ENCODE data around the gene HNRNPC. TPM values are rescaled to one million over a fixed set of nuclear protein-coding genes. Genes with fewer than 3 reads are reported as not detected.

HNRNPC gene
- total RNA-seq, 1 experiment from 2014 or later = 1,062 TPM

DNA sequence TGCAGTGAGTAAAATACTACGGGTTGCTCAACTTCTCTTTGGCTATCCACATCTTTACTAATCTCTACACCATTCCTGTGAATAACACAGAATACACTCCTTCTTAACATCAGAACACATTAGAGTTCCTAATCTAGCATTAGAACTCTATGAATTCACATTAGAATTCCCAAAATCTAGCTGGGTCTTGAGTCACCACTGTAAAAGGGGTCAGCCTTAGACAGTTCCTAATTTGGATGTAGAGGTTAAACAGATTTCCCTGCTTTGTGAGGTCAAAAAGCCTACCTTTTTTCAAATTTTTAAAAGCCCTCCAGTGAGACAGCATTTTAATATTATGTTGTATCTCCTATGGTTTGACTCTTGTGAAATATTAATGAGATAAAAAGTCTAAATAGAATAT, 7.4 kb downstream of the HNRNPC start:
- H3K79me2 ChIP-seq (ENCODE audit: insufficient read depth, low read length) = peaks cover 88% of the 10 kb centered on the region
- no peaks in the 10 kb centered on the region for H4K20me1 ChIP-seq (ENCODE audit: control insufficient read depth, insufficient read depth, insufficient read length)
- no peak overlapping the region for H3K14ac ChIP-seq (ENCODE audit: insufficient read depth, low read length)
- H2BK15ac ChIP-seq (ENCODE audit: low read depth, low read length) = no peak overlapping the region
- H3K9me3 Mint-ChIP-seq = no peaks in the 10 kb centered on the region; a peak in 1 of 5 replicates
- TF ChIP-seq, protein P1, sequence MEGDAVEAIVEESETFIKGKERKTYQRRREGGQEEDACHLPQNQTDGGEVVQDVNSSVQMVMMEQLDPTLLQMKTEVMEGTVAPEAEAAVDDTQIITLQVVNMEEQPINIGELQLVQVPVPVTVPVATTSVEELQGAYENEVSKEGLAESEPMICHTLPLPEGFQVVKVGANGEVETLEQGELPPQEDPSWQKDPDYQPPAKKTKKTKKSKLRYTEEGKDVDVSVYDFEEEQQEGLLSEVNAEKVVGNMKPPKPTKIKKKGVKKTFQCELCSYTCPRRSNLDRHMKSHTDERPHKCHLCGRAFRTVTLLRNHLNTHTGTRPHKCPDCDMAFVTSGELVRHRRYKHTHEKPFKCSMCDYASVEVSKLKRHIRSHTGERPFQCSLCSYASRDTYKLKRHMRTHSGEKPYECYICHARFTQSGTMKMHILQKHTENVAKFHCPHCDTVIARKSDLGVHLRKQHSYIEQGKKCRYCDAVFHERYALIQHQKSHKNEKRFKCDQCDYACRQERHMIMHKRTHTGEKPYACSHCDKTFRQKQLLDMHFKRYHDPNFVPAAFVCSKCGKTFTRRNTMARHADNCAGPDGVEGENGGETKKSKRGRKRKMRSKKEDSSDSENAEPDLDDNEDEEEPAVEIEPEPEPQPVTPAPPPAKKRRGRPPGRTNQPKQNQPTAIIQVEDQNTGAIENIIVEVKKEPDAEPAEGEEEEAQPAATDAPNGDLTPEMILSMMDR (conservative IDR thresholded peaks at IDR 0.05) = no peak
- no peak overlapping the region for H2AFZ ChIP-seq (ENCODE audit: low read length)
- no peak overlapping the region for H2BK12ac ChIP-seq (ENCODE audit: insufficient read length, low read depth, low read length)
- H3K4ac ChIP-seq (ENCODE audit: low read depth, low read length) = no peak overlapping the region
- H4K91ac ChIP-seq (ENCODE audit: insufficient read length, low read depth, low read length) = no peak overlapping the region
- H2BK20ac ChIP-seq (ENCODE audit: low read depth, low read length, poor library complexity, severe bottlenecking) = no peak overlapping the region
- no peak overlapping the region for H2AK5ac ChIP-seq (ENCODE audit: insufficient read length, low read length)
- no peak overlapping the region for H3K56ac ChIP-seq (ENCODE audit: insufficient read length, low read depth, low read length)
- no peak overlapping the region for H2BK120ac ChIP-seq (ENCODE audit: low read depth, low read length, poor library complexity, severe bottlenecking)
- H3K27me3 ChIP-seq (ENCODE audit: insufficient read depth, low read length) = no peaks in the 10 kb centered on the region
- peaks cover 2% of the 10 kb centered on the region; the same call in 1 of the 2 replicates for H3K4me1 ChIP-seq (ENCODE audit: insufficient read depth, low read length)
- peak overlapping the region in 1 of 2 experiments; percentile 8; a peak in 1 of 5 replicates for H3K4me3 Mint-ChIP-seq
- H3K23ac ChIP-seq (ENCODE audit: insufficient read length, low read depth, low read length) = no peak overlapping the region
- peaks cover 3% of the 10 kb centered on the region for H3K79me1 ChIP-seq (ENCODE audit: insufficient read depth, low read depth, low read length, poor library complexity, severe bottlenecking)
- no peaks in the 10 kb centered on the region; the same call in 1 of the 2 replicates for H3K27me3 Mint-ChIP-seq (ENCODE audit: low read depth)
- peaks cover 76 to 96% (median 85%) of the 10 kb centered on the region in 3 experiments for H3K36me3 Mint-ChIP-seq (ENCODE audit: insufficient read depth in 1 of 3, low read depth in 3 of 3)
- H2BK5ac ChIP-seq (ENCODE audit: insufficient read length, low read length) = no peak overlapping the region
- peak overlapping the region; percentile 16 for H3K4me2 ChIP-seq (ENCODE audit: insufficient read depth, insufficient read length, low read length)
- no peak overlapping the region for H4K8ac ChIP-seq (replicated peaks; ENCODE audit: insufficient read length, low read depth, low read length)
- peaks cover 3% of the 10 kb centered on the region for H3K23me2 ChIP-seq (ENCODE audit: insufficient read length, low read depth, low read length, poor library complexity, severe bottlenecking)
- peak overlapping the region in 1 of 3 experiments; percentile 82; a peak in 2 of 7 replicates for H3K27ac Mint-ChIP-seq
- no peak overlapping the region for H4K5ac ChIP-seq (ENCODE audit: insufficient read length, low read depth, low read length)
- H3K18ac ChIP-seq (ENCODE audit: insufficient read length, low read depth, low read length) = no peak overlapping the region
- no peak overlapping the region for H3K27ac ChIP-seq (ENCODE audit: insufficient read length, low read depth, low read length)
- no peak overlapping the region for H3K9ac ChIP-seq (ENCODE audit: extremely low read depth, insufficient read length, low read length)
- DNase-seq = no peak
- WGBS (ENCODE audit: extremely low coverage, insufficient read length, low lambda C conversion rate) = no CpG with 5 or more reads among the region's 1 CpG
- no peaks in the 10 kb centered on the region for H3K9me3 ChIP-seq (ENCODE audit: control insufficient read depth, low read depth, low read length)
- H3T11ph ChIP-seq (ENCODE audit: low read length) = no peak overlapping the region
- H3K4me1 Mint-ChIP-seq = peaks cover 62 to 78% of the 10 kb centered on the region in 2 experiments

Measured in H9 (cell line).